Measurements from ENCODE around the gene PRDX6. TPM values are rescaled to one million over a fixed set of nuclear protein-coding genes. Genes with fewer than 3 reads are reported as not detected.

Gene PRDX6
- total and polyA plus RNA-seq, 10 of the 15 experiments (the other 5 are each of a cell fraction or from before 2014, with no cell fraction given), result 70.7 to 230 (median 138) TPM

DNA sequence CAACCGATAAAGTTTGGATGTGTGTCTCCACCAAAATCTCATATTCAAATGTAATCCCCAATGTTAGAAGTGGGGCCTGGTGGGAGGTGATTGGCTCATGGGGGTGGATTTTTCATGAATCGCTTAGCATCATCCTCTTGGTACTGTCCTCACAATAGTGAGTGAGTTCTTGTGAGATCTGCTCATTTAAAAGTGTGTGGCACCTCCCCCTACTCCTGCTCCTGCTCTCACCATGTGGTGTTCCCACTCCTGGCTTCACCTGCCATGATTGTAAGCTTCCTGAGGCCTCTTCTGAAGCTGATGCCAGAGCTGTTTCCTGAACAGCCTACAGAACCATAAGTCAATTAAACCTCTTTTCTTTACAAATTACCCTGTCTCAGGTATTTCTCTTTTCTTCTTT lies 28.2 kb upstream of the PRDX6 start:
- Histone ChIP-seq H3K4me3 (no peak overlapping the region), H3K27ac (ENCODE audit: control insufficient read depth, insufficient read depth) (no peak overlapping the region), H3K4me1 (ENCODE audit: control insufficient read depth, insufficient read depth, low read length) (peaks cover 17% of the 10 kb centered on the region), H3K36me3 (ENCODE audit: control insufficient read depth in 2 of 2, insufficient read depth in 2 of 2, low read length in 1 of 2) (no peaks in the 10 kb centered on the region; a peak in 2 of 4 replicates), H2AFZ (ENCODE audit: control insufficient read depth, low read depth, low read length) (no peak overlapping the region), H4K20me1 (ENCODE audit: control insufficient read depth, insufficient read depth) (no peaks in the 10 kb centered on the region), H3K9ac (ENCODE audit: control insufficient read depth, insufficient read depth, low read length) (no peak overlapping the region), H3K4me2 (ENCODE audit: control insufficient read depth, insufficient read depth) (no peak overlapping the region), H3K9me3 (replicated peaks; ENCODE audit: control insufficient read depth, insufficient read depth, low read length) (peaks cover 3% of the 10 kb centered on the region; the same call in 2 of the 3 replicates), H3K27me3 (replicated peaks in 1 of 2; ENCODE audit: control insufficient read depth in 2 of 2, insufficient read depth in 2 of 2, low read length in 1 of 2) (no peaks in the 10 kb centered on the region), H3K79me2 (ENCODE audit: control insufficient read depth, insufficient read depth, low read length) (no peaks in the 10 kb centered on the region)
- TF ChIP-seq SMAD1 (IDR thresholded peaks at IDR 0.05; ENCODE audit: low read depth, partially characterized antibody) (no peak), YBX1 (IDR thresholded peaks at IDR 0.05) (no peak), NFXL1 (IDR thresholded peaks at IDR 0.05; ENCODE audit: borderline replicate concordance) (no peak), CHD1 (IDR thresholded peaks at IDR 0.05; ENCODE audit: low read depth, low read length) (no peak), WRNIP1 (IDR thresholded peaks at IDR 0.05; ENCODE audit: borderline replicate concordance, low read depth, low read length) (no peak)
- TF ChIP-seq, protein P1, sequence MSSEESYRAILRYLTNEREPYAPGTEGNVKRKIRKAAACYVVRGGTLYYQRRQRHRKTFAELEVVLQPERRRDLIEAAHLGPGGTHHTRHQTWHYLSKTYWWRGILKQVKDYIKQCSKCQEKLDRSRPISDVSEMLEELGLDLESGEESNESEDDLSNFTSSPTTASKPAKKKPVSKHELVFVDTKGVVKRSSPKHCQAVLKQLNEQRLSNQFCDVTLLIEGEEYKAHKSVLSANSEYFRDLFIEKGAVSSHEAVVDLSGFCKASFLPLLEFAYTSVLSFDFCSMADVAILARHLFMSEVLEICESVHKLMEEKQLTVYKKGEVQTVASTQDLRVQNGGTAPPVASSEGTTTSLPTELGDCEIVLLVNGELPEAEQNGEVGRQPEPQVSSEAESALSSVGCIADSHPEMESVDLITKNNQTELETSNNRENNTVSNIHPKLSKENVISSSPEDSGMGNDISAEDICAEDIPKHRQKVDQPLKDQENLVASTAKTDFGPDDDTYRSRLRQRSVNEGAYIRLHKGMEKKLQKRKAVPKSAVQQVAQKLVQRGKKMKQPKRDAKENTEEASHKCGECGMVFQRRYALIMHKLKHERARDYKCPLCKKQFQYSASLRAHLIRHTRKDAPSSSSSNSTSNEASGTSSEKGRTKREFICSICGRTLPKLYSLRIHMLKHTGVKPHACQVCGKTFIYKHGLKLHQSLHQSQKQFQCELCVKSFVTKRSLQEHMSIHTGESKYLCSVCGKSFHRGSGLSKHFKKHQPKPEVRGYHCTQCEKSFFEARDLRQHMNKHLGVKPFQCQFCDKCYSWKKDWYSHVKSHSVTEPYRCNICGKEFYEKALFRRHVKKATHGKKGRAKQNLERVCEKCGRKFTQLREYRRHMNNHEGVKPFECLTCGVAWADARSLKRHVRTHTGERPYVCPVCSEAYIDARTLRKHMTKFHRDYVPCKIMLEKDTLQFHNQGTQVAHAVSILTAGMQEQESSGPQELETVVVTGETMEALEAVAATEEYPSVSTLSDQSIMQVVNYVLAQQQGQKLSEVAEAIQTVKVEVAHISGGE (CRISPR knock-in tag; IDR thresholded peaks at IDR 0.05), result no peak
- TF ChIP-seq, protein P2, sequence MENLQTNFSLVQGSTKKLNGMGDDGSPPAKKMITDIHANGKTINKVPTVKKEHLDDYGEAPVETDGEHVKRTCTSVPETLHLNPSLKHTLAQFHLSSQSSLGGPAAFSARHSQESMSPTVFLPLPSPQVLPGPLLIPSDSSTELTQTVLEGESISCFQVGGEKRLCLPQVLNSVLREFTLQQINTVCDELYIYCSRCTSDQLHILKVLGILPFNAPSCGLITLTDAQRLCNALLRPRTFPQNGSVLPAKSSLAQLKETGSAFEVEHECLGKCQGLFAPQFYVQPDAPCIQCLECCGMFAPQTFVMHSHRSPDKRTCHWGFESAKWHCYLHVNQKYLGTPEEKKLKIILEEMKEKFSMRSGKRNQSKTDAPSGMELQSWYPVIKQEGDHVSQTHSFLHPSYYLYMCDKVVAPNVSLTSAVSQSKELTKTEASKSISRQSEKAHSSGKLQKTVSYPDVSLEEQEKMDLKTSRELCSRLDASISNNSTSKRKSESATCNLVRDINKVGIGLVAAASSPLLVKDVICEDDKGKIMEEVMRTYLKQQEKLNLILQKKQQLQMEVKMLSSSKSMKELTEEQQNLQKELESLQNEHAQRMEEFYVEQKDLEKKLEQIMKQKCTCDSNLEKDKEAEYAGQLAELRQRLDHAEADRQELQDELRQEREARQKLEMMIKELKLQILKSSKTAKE (IDR thresholded peaks at IDR 0.05; ENCODE audit: low read depth, poor library complexity, severe bottlenecking), result no peak
- CTCF ChIA-PET, result interaction anchor here (0.6 to 0.9 kb wide), 2 partner anchors 70 to 704 kb away, joined by 4 read pairs; no protein-coding TSS in a partner anchor
- POLR2A ChIA-PET, result interaction anchor here (0.7 kb wide), 1 partner anchor 692 kb away, joined by 4 read pairs; no protein-coding TSS in a partner anchor
- in situ Hi-C loops (cut with MboI) (loop anchor here (25.0 kb wide), 1 partner anchor 763 kb away; no protein-coding TSS in a partner anchor), intact Hi-C loops (cut with micrococcal nuclease; ENCODE audit: unreplicated experiment) (no loop called here)
- WGBS (ENCODE audit: insufficient coverage, insufficient replicate concordance, low lambda C conversion rate, missing lambda C conversion rate), result 95% methylated on average over 2 of the region's 2 CpGs
- SMC1A ChIA-PET (ENCODE audit: uncharacterized antibody, unreplicated experiment), result no interaction called here
- ATAC-seq (no peak), FAIRE-seq (no peak), DNase-seq (ENCODE audit: low read depth, low spot score) (no peak)
- BruUV-seq (replicated peaks), result no TSS peak
- RAD21 ChIA-PET (ENCODE audit: unreplicated experiment), result interaction anchor here (1.1 kb wide), 1 partner anchor 15 kb away, joined by 3 read pairs; no protein-coding TSS in a partner anchor
